Measurements from ENCODE around the gene FAM170B.

Gene FAM170B

DNA sequence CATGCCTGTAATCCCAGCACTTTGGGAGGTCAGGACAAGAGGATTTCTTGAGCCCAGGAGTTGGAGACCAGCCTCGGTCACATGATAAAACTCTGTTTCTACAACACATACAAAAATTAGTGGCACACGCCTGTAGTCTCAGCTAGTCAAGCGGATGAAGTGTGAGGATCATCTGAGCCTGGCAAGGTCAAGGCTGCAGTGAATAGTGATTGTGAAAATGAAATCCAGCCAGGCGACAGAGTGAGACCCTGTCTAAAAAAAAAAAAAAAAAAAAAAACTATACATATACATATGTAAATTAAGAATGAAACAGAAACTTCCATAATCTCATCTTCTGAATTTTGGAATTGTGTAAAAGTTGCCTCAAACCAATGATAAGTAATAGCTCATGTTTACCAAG, 18.2 kb upstream of the FAM170B start:
- no peak for DNase-seq (ENCODE audit: low read depth, low spot score)

DNA sequence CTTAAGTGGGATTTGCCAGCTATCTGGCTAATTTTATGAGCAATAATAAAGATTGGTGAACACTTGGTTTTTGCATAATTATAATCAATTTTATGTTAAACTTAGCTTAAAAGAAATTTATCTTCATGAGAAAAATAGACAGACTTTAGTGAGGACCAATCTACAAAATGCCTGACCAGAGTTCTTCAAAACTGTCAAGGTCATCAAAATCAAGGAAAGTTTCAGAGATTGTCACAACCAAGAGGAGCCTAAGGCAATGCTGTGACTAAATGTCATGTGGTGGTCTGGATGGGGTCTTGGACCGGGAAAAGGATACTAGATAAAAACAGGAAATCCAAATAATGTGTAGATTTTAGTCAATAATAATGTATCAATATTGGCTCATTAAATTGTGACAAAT, 17.7 kb upstream of the FAM170B start:
- no peak for DNase-seq (ENCODE audit: low read depth, low spot score)

DNA sequence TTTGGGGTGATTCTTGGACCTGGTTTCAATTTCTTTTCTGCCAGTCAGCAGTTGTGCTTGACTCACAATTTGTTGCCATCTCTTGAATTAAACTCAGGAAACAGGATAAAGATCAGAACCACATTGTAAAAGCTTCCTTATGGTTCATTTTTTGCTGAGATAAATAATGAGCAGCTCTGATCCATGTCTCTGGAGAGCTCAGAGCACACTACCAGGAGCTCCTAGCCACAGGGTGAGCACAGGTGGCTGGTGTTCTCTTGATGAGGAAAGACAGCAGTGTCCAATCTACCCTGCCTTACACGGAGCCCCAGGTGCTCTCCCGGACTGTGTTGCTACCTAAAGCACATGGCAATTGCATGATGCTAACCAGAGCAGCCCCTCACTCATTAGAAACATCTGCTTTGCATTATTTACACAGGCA, 17.2 kb upstream of the FAM170B start:
- DNase-seq (ENCODE audit: low read depth, low spot score) = no peak

DNA sequence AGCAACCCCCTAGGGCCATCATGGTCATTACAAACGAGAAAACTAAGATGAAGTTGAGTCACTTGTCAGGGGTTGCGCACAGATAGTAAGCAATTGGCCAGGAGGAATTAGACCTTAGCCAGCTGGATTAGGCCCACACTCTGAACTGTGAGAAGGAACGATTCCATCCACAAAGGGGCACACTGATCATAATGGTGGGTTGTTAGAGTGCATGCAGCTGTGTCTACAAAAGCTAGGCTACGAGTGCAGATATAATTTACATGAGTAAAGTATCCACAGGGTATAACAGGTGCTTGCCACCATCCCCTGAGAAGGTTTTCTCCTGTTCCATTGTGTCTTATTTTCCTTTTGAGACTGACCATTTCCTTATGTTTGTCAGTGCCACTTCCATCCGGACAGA, 16.6 kb upstream of the FAM170B start:
- DNase-seq (ENCODE audit: low read depth, low spot score) = no peak

DNA sequence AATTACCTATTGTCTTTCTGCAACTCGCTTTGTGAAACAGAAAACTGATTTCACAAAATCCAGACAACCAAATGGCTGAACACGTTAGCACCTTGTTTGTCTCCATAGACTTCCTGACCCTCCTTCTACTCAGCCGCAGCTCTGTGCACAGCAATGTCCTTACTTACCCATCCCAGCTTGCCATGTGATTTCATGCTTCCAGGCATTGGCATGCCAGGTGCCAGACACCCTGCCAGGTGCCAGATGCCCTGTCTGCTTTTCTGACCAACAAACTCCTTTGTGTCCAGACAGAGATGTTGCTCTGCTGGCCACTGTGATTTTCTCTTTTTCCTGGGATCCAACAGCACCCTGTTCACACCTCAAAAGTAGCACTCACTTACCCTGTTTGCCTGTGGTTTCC, 16.1 kb upstream of the FAM170B start:
- no peak for DNase-seq (ENCODE audit: low read depth, low spot score)

DNA sequence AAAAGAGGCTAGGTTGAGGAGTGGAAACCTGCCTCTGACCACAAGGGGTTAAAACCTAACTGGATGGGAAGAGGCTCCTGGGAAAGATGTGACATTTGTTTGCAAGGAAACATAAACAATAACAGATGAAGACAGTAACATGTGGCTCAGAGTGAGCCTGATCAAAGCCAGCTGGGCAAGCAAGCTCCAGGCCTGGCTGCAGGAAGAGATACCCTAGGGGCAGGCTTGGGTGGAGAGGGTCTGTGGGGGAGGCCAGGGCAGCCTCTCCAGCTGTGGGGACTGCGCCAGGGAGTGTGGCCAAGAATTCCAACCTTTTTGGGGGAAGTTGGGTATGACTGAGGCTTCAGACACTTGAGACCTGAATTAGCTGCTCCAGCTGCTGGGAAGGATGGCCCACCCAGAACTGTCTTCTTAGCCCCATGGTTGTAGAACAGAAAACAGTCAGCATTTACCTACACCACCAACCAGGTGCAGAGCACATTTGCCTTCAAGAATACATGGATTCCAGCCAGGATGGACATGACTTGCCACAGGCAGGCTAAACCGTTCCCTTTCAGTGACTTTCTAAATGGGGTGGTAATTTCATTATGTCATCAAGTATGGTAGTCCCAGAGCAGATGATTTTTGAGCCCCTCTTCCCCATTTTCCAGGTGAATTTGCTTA, 10.4 kb upstream of the FAM170B start:
- DNase-seq (ENCODE audit: low read depth, low spot score) = no peak

DNA sequence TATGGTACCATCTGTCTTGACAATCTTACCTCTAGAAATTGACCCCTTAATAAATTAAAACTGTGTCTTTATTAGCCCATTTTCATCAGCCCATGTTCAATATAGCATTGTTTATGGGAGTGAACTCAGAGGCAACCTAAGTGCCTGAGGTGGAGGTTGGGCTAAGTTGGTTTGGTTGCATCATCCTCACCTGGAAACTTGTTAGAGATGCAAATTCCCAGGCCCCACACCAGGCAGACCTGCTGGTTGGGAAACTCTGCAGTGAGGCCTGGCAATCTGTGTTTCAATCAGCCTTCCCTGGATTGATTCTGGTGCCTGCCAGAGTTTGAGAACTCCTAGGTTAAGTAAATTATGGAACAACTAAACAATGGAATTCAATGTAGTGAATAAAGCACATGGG, 9.4 kb upstream of the FAM170B start:
- DNase-seq (ENCODE audit: low read depth, low spot score) = peak; percentile 68

DNA sequence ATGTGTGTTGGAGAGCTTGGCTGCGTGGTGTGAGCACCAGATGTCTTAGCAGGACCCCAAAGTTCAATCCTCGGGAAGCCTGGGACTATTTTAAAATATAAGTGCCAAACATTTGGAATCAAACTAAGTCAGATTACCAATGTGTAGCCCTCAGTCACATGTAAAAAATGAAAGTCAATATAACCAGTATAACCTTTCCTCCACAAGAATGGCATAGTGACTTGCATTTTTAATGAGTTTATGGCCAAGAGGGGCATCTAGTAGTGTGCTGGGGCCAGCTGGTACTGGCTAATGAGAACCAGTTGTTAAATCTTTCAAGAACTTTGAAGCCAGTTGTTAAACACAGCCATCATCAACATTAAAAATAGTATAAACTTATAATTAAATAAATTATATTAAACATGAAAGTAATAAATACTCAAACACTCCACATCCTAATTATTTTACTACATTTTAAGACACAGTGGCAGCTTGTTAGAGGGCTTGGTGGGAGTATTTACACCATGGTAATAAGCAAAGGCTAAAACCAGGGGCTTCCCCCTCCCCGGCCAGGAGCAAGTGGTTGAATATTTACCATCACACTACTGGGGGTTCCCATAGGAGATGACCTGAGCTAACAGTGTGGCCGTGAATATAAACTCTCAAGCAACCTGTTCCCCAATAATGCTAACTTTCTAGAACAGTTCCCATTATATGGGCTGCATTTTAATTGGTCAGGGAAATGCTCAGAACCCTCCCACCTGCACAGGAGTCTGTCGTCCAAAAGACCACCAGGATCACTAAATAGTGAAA, 7.9 kb upstream of the FAM170B start:
- DNase-seq (ENCODE audit: low read depth, low spot score) = no peak

DNA sequence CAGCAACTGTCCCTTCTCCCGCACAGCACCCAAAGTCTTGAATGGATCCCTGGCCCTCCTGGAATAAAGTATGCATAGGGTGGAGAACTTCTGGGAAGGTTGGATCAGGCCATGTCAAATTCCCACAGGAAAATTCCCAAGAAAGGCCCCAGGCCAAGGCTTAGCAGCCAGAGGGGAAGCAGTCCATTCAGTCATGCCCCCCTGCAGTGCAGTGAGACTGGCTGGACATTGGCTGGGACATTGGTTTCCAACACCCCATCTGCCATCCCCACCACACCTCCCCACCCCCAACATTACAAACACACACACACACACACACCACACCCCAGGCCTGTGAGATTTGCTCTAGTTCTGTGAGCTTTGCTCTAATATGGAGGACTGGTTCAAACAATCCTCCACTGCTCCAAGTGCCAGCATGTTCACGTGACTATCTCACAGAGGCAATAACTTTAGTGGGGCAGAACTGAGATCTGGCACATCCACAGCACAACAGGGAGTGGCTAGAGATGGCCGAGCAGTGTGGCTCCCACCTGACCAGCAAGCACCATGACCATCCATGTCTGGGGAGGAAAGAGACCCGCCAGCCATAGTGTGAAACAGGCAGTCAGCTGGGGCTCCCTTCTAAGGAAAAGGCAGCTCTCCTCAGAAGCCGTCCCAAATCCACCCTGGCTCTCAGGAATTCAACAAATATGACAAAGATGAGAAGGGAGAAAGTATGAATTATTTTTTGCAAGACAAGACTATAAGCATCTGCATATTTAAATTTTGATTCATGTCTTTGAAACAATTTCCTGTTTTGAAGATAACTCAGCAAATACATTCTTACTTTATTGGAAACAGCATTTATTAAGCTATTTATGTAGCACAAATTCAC, 6.7 kb upstream of the FAM170B start:
- DNase-seq (ENCODE audit: low read depth, low spot score) = no peak

DNA sequence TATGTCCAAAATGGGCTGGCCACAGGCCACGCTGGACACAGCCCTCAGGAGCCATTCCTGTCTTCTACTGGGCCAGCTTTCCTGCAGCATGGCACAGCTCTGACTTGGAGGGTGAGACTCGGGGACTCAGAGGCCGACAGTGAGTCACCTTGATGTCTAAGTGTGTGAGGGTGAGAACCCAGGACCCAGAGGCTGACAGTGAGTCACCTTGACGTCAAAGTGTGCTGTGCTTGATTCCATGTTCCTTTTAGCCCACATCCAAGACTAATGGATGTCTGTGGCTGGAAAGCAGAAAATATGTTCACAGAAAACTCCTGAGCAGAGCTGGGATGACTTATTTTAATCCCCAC, 6.0 kb upstream of the FAM170B start:
- DNase-seq (ENCODE audit: low read depth, low spot score) = no peak

DNA sequence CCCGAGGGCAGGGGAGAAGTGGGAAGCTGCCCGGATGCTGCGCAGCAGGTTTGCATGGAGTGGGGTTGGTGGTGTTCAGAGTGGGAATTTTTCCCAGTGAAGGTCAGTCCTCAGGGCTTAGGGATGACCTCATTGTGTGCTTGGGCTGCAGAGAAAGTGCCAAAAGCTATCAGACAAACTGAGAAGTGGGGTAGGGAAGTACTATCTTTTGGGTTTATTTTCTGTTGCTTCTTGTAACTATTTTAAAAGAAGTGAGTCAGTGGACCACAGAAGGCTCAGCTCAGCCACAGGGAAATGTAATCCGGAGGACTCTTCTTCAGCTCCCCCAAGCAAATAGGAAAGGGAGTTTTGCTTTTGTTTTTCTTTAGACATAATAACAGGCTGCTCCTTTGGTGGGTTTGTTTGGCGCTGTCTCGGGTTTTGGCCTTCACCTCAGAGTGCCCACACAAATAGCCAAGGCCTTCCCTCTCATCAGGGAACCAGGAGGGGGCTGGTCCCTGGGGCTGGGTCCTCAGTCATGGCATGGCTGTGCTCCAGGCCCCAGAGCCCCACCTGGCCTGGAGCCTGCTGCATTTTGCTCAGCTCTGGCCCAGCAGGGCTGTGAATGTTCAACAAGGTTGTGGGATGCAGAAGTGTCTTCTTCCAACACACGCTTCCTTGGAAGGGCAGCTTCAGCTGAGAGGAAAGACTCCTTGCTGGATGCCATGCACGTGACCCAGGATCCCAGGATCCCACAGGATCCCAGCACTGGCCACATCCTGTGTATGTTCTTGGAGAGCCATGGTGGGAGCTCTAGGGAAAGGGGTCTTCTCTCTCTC, 5.4 kb upstream of the FAM170B start:
- no peak for DNase-seq (ENCODE audit: low read depth, low spot score)

DNA sequence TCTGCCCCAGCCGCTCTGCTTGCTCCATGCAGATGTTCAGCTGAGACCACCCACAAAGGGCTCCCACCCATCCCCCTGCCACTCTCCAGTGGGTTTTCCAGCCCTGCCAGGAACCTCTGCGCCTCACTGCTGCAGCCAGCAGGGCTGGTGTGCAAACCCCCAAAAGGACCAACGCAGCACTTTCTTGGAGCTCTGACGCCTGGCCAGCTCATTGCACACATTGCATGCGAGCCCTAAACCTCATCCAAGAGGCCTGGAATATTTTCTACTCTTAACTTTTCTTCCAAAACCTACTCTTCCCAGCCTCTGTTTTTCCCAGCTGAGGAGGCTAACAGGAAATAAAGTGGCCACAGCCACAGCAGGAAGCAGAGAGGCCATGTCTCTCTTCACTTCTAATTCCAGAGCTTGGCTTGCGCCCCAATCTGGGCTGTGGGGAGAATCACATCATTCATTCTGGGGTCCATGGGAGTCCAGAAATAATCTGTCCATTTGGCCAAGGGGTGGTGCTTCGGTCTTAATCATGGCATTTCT, 4.6 kb upstream of the FAM170B start:
- DNase-seq (ENCODE audit: low read depth, low spot score) = no peak

DNA sequence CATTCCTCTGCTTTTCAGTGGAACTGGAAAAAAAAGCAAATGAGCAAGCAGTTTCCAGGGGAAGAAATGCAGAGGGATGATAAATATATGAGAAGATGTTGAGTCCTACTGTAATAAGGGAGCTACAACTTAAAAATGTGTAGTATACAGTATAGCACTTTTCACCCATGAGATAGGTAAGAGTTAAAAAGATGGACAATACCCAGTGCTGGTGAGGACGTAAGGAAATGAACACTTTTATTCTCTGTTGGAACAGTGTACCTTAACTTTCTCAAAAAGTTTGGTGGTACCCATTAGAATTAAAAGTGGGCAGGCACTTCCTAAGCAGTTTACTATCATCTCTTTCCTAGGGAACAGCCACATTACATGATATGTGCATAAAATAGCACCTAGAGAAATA, 2.7 kb upstream of the FAM170B start:
- no peak for DNase-seq (ENCODE audit: low read depth, low spot score)

DNA sequence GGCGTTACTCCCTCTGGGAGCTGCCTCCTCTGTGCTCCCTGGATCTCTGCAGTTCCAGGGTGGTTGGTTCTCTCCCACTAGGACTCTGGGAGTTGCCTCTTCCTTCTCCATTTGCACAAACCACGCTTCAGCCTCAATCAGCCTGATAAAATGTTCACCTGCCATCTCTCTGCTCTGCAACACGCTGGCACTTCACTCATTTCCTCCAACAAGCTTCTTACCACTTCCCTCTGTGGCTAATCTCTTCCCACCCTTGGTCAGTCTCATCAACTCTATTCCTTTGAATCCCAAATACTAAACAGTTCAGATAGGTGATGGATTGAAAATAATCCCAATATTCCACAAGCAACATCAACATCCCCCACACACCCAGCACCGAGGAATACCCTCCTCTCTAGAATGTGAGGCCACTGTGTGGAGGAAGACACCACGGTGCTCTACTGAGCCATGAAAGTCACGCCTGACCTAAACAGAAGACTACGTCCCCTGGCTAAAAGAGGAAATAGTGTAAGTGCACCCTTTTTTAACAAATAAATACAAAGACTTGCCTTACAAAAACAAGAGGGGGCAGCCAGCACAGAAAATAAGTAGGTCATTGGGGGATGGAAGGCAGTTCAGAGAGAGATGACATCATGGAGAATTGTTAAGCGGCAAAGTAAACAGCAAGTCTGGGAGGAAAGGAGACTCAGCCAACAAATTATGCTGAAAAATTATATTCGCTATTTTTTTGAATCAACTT, 1.9 kb upstream of the FAM170B start:
- DNase-seq (ENCODE audit: low read depth, low spot score) = no peak

DNA sequence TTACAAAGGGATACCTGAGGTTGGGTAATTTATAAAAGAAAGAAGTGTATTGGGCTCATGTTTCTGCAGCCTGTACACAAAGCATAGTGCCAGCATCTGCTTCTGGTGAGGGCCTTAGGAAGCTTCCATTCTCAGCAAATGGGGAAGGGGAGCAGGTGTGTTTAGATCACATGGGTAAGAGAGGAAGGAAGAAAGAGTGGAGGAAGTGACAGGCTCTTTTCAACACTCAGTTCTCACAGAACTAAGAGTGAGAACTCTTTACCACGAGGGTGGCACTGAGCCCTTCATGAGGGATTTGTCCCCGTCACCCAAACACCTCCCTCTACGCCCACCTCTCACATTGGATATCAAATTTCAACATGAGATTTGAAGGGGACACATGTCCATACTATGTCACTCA, 506 bp upstream of the FAM170B start:
- no peak for DNase-seq (ENCODE audit: low read depth, low spot score)

DNA sequence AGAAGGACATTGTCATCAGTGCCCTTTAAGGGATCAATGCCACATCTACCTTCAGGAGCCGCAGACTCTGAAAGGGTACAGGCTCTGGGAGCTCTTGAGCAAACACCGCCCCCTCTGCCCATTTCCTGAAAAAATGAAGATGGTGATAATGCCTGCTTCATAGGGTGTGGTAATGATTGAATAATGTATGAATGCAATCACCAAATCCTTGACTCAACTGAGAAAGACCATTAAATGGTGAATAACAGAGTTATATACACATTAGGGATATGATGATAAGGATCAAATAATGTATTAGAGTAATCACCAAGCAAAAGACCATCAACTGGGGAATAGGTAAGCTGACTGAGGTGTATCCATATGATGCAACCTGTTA, 1.5 kb downstream of the FAM170B start:
- no peak for DNase-seq (ENCODE audit: low read depth, low spot score)

DNA sequence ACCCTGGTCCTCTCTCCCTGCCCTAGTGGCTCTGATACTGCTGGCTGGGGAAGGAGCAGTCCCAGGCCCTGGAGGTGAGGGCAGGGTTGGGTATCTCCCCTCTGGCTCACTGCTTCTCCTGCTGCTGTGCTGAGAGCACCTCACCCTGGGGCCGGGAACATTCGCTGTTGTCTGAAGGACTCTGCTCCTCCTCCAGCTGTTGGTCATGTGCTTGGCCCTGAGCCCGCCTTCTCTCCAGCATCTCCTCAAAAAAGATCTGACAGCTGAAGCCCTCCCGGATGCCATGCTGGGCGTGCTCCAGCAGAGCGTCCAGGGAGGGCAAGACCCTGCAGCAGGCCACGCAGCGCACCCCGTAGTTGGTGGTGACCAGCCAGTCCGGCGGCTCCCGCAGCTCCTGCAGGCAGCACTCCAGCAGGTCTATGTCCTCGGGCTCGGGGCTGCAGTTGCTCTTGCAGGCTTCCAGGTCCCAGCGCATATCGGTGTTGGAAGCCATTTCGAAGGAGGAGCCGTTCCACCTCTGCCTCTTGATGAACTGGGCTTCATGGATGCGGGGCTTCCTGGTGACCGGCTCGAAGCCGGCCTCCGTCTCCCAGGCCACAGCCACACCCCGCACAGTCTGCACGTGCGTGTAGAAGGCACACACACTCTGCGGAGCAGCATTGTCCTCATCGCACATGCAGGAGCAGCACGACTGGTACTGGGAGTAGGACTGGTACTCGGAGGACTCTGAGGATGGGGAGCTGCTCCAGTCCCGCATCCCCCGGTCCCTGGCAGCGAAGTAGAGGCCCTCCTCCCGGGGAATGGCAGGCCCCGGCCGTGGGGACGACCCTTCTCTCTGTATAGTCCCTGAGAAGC, 2.1 kb downstream of the FAM170B start:
- no peak for DNase-seq (ENCODE audit: low read depth, low spot score)

DNA sequence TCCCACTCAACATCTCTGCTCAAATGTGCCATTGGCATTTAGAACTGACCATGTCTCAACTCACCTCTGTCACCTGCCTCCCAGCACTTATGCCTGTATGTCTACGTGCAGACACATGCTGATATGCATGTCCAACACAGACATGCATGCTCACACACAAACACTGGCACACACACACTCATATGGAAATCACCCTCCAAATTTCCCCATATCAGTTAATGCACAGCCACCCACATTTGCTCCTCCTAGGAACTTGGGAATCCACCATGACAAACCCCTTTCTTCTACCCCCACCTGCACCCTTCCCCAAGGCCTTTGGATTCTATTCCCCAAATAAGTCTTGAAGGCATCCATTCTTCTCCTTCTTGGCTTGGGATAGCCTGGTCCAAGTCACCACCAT, 4.4 kb downstream of the FAM170B start:
- no peak for DNase-seq (ENCODE audit: low read depth, low spot score)

DNA sequence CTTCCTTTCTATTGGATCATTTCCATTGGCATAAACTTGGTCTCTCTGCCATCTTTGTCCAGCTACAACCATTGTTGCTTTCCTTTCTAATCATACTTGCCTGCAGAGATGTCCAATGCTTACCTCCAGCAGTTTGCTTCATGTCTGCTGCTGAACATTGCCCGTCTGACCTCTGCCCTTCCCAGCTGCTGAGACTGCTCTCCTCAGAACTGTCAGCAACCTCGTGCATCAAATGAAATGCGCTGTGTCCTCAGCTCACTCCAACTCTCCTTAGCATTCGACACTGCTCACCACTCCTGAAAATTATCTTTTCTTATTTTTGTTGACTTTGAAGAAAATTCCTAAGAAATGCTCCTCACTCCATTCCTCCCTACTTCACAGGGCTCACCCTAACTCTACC, 5.0 kb downstream of the FAM170B start:
- DNase-seq (ENCODE audit: low read depth, low spot score) = no peak

All from iPS DF 19.7 (cell line).